ENCODE measurements around the gene NABP1.

Gene NABP1

DNA sequence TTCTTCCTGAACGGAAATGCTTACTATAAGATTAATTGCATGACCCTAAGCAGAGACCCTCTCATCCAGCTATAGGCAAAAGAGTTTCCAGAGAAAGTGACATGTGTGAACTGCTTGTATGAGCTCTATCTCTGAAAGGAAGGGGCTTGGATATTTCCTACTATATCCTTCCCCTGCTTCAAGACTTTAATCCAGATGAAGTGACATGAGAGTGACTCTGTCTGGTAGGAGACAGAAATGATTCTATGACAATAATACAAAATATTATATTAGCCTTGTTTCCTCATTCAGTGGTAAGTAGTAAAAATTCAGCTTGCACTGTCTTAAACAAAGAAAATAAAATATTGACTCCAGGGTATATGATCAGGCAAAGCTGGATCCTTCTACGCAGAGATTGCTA is 37.5 kb downstream of the NABP1 start:
- no peaks in the 10 kb centered on the region for H3K4me1 ChIP-seq
- no peaks in the 10 kb centered on the region for H3K9me3 ChIP-seq (ENCODE audit: control insufficient read depth, low read length)
- no peaks in the 10 kb centered on the region for H3K79me2 ChIP-seq
- H3K27me3 ChIP-seq (ENCODE audit: control insufficient read depth, insufficient read depth, low read length) = no peaks in the 10 kb centered on the region
- TF ChIP-seq, protein P1, sequence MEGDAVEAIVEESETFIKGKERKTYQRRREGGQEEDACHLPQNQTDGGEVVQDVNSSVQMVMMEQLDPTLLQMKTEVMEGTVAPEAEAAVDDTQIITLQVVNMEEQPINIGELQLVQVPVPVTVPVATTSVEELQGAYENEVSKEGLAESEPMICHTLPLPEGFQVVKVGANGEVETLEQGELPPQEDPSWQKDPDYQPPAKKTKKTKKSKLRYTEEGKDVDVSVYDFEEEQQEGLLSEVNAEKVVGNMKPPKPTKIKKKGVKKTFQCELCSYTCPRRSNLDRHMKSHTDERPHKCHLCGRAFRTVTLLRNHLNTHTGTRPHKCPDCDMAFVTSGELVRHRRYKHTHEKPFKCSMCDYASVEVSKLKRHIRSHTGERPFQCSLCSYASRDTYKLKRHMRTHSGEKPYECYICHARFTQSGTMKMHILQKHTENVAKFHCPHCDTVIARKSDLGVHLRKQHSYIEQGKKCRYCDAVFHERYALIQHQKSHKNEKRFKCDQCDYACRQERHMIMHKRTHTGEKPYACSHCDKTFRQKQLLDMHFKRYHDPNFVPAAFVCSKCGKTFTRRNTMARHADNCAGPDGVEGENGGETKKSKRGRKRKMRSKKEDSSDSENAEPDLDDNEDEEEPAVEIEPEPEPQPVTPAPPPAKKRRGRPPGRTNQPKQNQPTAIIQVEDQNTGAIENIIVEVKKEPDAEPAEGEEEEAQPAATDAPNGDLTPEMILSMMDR (IDR thresholded peaks at IDR 0.05) = no peak
- H3K36me3 ChIP-seq (ENCODE audit: control insufficient read depth, insufficient read depth, low read length) = no peaks in the 10 kb centered on the region
- no peak overlapping the region for H3K4me2 ChIP-seq (ENCODE audit: low read length)
- H3K4me3 ChIP-seq (ENCODE audit: low read depth, low read length) = no peak overlapping the region
- no peak overlapping the region for H3K27ac ChIP-seq
- no peak overlapping the region for H2AFZ ChIP-seq
- H3K9ac ChIP-seq = no peak overlapping the region

DNA sequence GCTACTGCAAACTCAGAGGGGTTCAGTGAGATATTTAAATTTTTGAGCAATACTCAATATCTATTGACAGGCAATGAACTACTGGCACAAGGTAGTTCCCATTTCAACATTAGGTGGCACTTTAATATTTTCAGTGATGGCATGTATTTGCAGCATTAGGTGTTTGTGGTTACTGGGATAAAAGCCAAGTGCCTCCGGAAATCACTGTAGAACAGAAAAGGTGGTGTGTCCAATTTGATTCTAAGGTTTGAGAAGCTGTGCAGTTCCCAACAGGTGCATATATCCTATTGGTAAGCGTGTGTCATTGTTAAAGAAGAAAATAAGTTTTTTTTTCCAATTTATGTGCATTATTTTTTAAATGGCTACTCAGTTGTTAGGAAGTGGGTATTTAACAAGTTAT is 41.3 kb downstream of the NABP1 start:
- Histone ChIP-seq H3K4me1 (no peaks in the 10 kb centered on the region), H2AFZ (no peak overlapping the region), H3K9ac (no peak overlapping the region), H3K4me3 (ENCODE audit: low read depth, low read length) (no peak overlapping the region), H3K36me3 (ENCODE audit: control insufficient read depth, insufficient read depth, low read length) (no peaks in the 10 kb centered on the region), H3K27ac (no peak overlapping the region), H3K27me3 (ENCODE audit: control insufficient read depth, insufficient read depth, low read length) (no peaks in the 10 kb centered on the region), H3K9me3 (ENCODE audit: control insufficient read depth, low read length) (no peaks in the 10 kb centered on the region), H3K4me2 (ENCODE audit: low read length) (no peak overlapping the region), H3K79me2 (no peaks in the 10 kb centered on the region)
- TF ChIP-seq, protein P1 (IDR thresholded peaks at IDR 0.05) = no peak

DNA sequence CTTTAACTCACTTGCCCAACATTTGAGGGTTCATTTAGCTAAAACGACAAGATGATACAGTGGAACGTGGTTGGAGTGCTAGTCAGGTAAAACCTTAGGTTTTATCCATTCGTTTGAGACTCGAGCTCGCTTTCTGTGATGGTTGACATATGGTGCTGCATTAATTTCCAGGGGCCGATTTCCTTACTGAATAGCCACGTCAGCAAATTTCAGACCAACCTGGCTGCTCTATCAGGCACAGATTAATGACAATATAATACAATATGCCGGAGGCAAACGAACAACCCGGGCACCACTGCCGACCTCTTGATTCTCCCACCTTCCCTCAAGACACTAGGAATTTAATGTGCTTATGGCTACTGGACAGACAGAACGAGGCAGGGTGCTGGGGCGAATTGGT is 42.0 kb downstream of the NABP1 start:
- TF ChIP-seq, protein P1 (IDR thresholded peaks at IDR 0.05) = no peak
- H3K4me3 ChIP-seq (ENCODE audit: low read depth, low read length) = no peak overlapping the region
- H3K36me3 ChIP-seq (ENCODE audit: control insufficient read depth, insufficient read depth, low read length) = no peaks in the 10 kb centered on the region
- H2AFZ ChIP-seq = no peak overlapping the region
- H3K27ac ChIP-seq = no peak overlapping the region
- no peak overlapping the region for H3K9ac ChIP-seq
- no peak overlapping the region for H3K4me2 ChIP-seq (ENCODE audit: low read length)
- H3K79me2 ChIP-seq = no peaks in the 10 kb centered on the region
- H3K4me1 ChIP-seq = no peaks in the 10 kb centered on the region
- H3K9me3 ChIP-seq (ENCODE audit: control insufficient read depth, low read length) = no peaks in the 10 kb centered on the region
- no peaks in the 10 kb centered on the region for H3K27me3 ChIP-seq (ENCODE audit: control insufficient read depth, insufficient read depth, low read length)

DNA sequence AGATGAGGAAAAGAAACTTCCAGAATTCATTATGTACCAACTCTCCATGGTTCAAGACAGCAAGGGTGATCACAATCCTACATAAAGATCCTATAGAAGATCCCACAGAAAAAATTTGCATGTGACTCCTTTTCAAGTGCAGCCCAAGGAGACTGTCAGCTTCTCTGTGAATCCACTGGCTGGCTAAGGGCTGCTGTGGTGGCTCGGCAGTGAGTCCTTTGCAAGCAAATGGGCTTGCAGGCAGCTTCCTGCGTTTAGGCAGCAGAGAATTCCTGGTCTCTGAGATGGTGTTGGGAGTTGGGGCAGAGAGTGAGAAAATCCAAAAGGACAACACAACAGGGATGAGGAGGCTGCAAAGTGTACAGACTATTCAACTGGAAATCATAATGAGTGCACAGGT is 43.4 kb downstream of the NABP1 start:
- H3K4me3 ChIP-seq (ENCODE audit: low read depth, low read length) = no peak overlapping the region
- TF ChIP-seq, protein P1 (IDR thresholded peaks at IDR 0.05) = no peak

DNA sequence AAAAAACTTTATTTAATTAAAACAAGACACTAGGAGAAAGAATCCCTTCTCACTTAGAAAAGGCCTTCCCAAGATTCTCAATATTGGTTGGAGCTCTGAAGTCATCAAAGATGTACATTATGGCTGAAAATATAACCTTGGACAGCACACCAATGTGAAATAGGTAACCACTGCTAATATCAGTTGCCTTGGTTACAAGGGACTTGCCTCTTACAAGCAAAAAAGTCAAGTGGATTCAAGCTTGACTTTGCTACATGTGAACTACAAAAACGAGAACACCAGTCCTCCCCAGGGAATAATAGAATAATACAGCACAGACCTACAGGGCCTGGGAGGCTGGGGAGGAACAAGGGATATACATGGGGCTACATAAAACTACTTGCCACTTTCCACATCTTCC is 46.1 kb downstream of the NABP1 start:
- Histone ChIP-seq H3K4me3 (ENCODE audit: low read depth, low read length) (no peak overlapping the region), H3K4me2 (ENCODE audit: low read length) (no peak overlapping the region), H3K9ac (no peak overlapping the region), H3K4me1 (no peaks in the 10 kb centered on the region), H3K9me3 (ENCODE audit: control insufficient read depth, low read length) (no peaks in the 10 kb centered on the region), H2AFZ (no peak overlapping the region), H3K27me3 (ENCODE audit: control insufficient read depth, insufficient read depth, low read length) (no peaks in the 10 kb centered on the region), H3K27ac (no peak overlapping the region), H3K79me2 (no peaks in the 10 kb centered on the region), H3K36me3 (ENCODE audit: control insufficient read depth, insufficient read depth, low read length) (no peaks in the 10 kb centered on the region)
- TF ChIP-seq, protein P1 (IDR thresholded peaks at IDR 0.05) = no peak

More for the DNA sequence above, 43.4 kb downstream of the NABP1 start:
- H3K36me3 ChIP-seq (ENCODE audit: control insufficient read depth, insufficient read depth, low read length) = no peaks in the 10 kb centered on the region
- no peak overlapping the region for H3K9ac ChIP-seq
- H3K27me3 ChIP-seq (ENCODE audit: control insufficient read depth, insufficient read depth, low read length) = no peaks in the 10 kb centered on the region
- no peak overlapping the region for H3K27ac ChIP-seq
- no peaks in the 10 kb centered on the region for H3K79me2 ChIP-seq
- no peak overlapping the region for H3K4me2 ChIP-seq (ENCODE audit: low read length)
- no peaks in the 10 kb centered on the region for H3K4me1 ChIP-seq
- H2AFZ ChIP-seq = no peak overlapping the region
- no peaks in the 10 kb centered on the region for H3K9me3 ChIP-seq (ENCODE audit: control insufficient read depth, low read length)
